H1 (cell line): Measurements from ENCODE around the gene DCTN2. TPM values are rescaled to one million over a fixed set of nuclear protein-coding genes. Genes with fewer than 3 reads are reported as not detected.

Experiments used
- CTCF ChIA-PET: fragments of 300-600 bp; sonication (Branson Sonifier 250); formaldehyde crosslinking; loops from one replicate; lab custom pipeline; 2021; ENCODE audit not compliant: partially characterized antibody; lab: Charles Lee
- POLR2A ChIA-PET: fragments of 300-600 bp; sonication (Branson Sonifier 250); formaldehyde crosslinking; loops from one replicate; lab custom pipeline; 2021; ENCODE audit warnings: inconsistent platforms; ENCODE audit not compliant: partially characterized antibody; lab: Charles Lee
- DNase-seq, 2 experiments: peaks; one replicate each; pipeline versions ENCODE4 v3.0.0 to v3.0.0-alpha.2; 2010 to 2022; ENCODE audit warnings: low spot score in 2 of 2, low read depth in 1 of 2, mixed read lengths in 1 of 2
- FAIRE-seq: peaks from 2 replicates; lab custom pipeline; 2011; peaks lifted over from hg19 to GRCh38; lab: Jason Lieb, UNC
- H2AFZ ChIP-seq: 2 replicates; pipeline ENCODE4 v1.8.1; 2012; ENCODE audit warnings: low read length, inconsistent platforms
- H2AK5ac ChIP-seq: 2 replicates; pipeline ENCODE4 v1.6.1; 2013; ENCODE audit warnings: low read depth, low read length
- H2BK120ac ChIP-seq: replicated peaks from 2 replicates; pipeline ENCODE3; 2013; ENCODE audit warnings: low read depth, low read length, inconsistent platforms
- H2BK12ac ChIP-seq: 2 replicates; pipeline ENCODE4 v1.6.1; 2013; ENCODE audit warnings: low read depth, low read length
- H2BK15ac ChIP-seq: 2 replicates; pipeline ENCODE4 v1.6.1; 2013; ENCODE audit warnings: low read length
- H2BK20ac ChIP-seq: 2 replicates; pipeline ENCODE4 v1.6.1; 2013; ENCODE audit warnings: low read length
- H2BK5ac ChIP-seq: 2 replicates; pipeline ENCODE4 v1.6.1; 2013; ENCODE audit warnings: low read depth, low read length
- H3K14ac ChIP-seq: 2 replicates; pipeline ENCODE4 v1.6.1; 2013; ENCODE audit warnings: inconsistent platforms; ENCODE audit not compliant: insufficient read length
- H3K18ac ChIP-seq: 2 replicates; pipeline ENCODE4 v1.6.1; 2013; ENCODE audit warnings: low read length; ENCODE audit errors: extremely low read depth
- H3K23ac ChIP-seq: 2 replicates; pipeline ENCODE4 v1.6.1; 2013; ENCODE audit warnings: inconsistent platforms; ENCODE audit not compliant: insufficient read length
- H3K23me2 ChIP-seq: 2 replicates; pipeline ENCODE4 v1.6.1; 2013; ENCODE audit warnings: low read depth, low read length
- H3K27ac ChIP-seq: 2 replicates; pipeline ENCODE4 v1.6.1; 2011; ENCODE audit warnings: low read depth, low read length, inconsistent platforms
- H3K27me3 ChIP-seq, 4 experiments: replicated peaks in 1 of 4; 1 replicate in 1 of 4; 2 replicates in 3 of 4; pipeline versions ENCODE4 v1.6.1 to v1.8.1; 2011 to 2013; ENCODE audit warnings: low read length in 3 of 4, mild to moderate bottlenecking in 3 of 4, inconsistent platforms in 2 of 4, mixed read lengths in 2 of 4, moderate library complexity in 1 of 4; ENCODE audit not compliant: control insufficient read depth in 3 of 4, insufficient read depth in 3 of 4; ENCODE audit errors: extremely low read depth in 1 of 4
- H3K36me3 ChIP-seq, 4 experiments: 2 replicates each; pipeline versions ENCODE4 v1.6.1 to v1.8.1; 2011 to 2013; ENCODE audit warnings: mild to moderate bottlenecking in 4 of 4, low read length in 3 of 4, moderate library complexity in 2 of 4, control low read depth in 1 of 4, inconsistent platforms in 1 of 4; ENCODE audit not compliant: insufficient read depth in 4 of 4, control insufficient read depth in 2 of 4
- H3K4ac ChIP-seq: replicated peaks from 2 replicates; pipeline ENCODE3; 2013; ENCODE audit warnings: low read length, low read depth, mixed read lengths, inconsistent platforms; ENCODE audit not compliant: insufficient read length
- H3K4me1 ChIP-seq, 4 experiments: replicated peaks in 1 of 4; 1 replicate in 1 of 4; 2 replicates in 3 of 4; pipeline versions ENCODE4 v1.6.1 to v1.8.1; 2011 to 2013; ENCODE audit warnings: low read length in 3 of 4, inconsistent platforms in 2 of 4, mixed read lengths in 1 of 4; ENCODE audit not compliant: insufficient read depth in 4 of 4, control insufficient read depth in 3 of 4
- H3K4me2 ChIP-seq, 2 experiments: 2 replicates each; pipeline versions ENCODE4 v1.6.1 to v1.8.1; 2011 to 2013; ENCODE audit warnings: low read depth in 2 of 2, low read length in 2 of 2, control low read depth in 1 of 2, inconsistent platforms in 1 of 2, mild to moderate bottlenecking in 1 of 2; ENCODE audit not compliant: insufficient read depth in 1 of 2
- H3K4me3 ChIP-seq, 4 experiments: fragments of 200-600, 300-600 bp in 1 of 4; sonication (generic), shearing (Covaris generic), sonication (Bioruptor Twin) in 1 of 4; 2 replicates each; pipeline versions ENCODE4 v1.5.1 to v1.8.1; 2011 to 2016; ENCODE audit warnings: low read length in 4 of 4, low read depth in 3 of 4, control low read depth in 2 of 4, inconsistent platforms in 2 of 4, mild to moderate bottlenecking in 2 of 4, mixed read lengths in 1 of 4, moderate library complexity in 1 of 4; ENCODE audit not compliant: insufficient read depth in 2 of 4; ENCODE audit errors: extremely low read depth in 1 of 4
- H3K56ac ChIP-seq: replicated peaks from 2 replicates; pipeline ENCODE3; 2013; ENCODE audit warnings: low read depth, mild to moderate bottlenecking, mixed read lengths, low read length, inconsistent platforms; ENCODE audit not compliant: insufficient read length
- H3K79me1 ChIP-seq: 2 replicates; pipeline ENCODE4 v1.6.1; 2013; ENCODE audit warnings: low read depth, low read length, control low read depth
- H3K79me2 ChIP-seq, 2 experiments: 2 replicates each; pipeline versions ENCODE4 v1.6.1 to v1.8.1; 2012 to 2013; ENCODE audit warnings: low read length in 2 of 2, mild to moderate bottlenecking in 2 of 2, inconsistent platforms in 1 of 2; ENCODE audit not compliant: insufficient read depth in 2 of 2, control insufficient read depth in 1 of 2
- H3K9ac ChIP-seq, 4 experiments: replicated peaks in 1 of 4; 1 replicate in 1 of 4; 2 replicates in 3 of 4; pipeline versions ENCODE4 v1.6.1 to v1.8.1; 2011 to 2013; ENCODE audit warnings: low read depth in 3 of 4, low read length in 3 of 4, control low read depth in 2 of 4, mild to moderate bottlenecking in 2 of 4, moderate library complexity in 2 of 4, inconsistent platforms in 1 of 4; ENCODE audit errors: extremely low read depth in 1 of 4
- H3K9me3 ChIP-seq, 2 experiments: 2 replicates each; pipeline versions ENCODE4 v1.6.1 to v1.8.1; 2012 to 2013; ENCODE audit warnings: mild to moderate bottlenecking in 2 of 2, moderate library complexity in 2 of 2, control low read depth in 1 of 2, inconsistent platforms in 1 of 2, low read depth in 1 of 2, low read length in 1 of 2, mixed read lengths in 1 of 2; ENCODE audit not compliant: insufficient read depth in 2 of 2
- H4K20me1 ChIP-seq, 2 experiments: replicated peaks in 1 of 2; 2 replicates each; pipeline versions ENCODE3 to v1.8.1; 2011 to 2013; ENCODE audit warnings: inconsistent platforms in 2 of 2, low read length in 2 of 2, mild to moderate bottlenecking in 1 of 2; ENCODE audit not compliant: insufficient read depth in 2 of 2, control insufficient read depth in 1 of 2
- H4K5ac ChIP-seq: 2 replicates; pipeline ENCODE4 v1.6.1; 2013; ENCODE audit warnings: low read length, low read depth, mixed read lengths, inconsistent platforms; ENCODE audit not compliant: insufficient read length
- H4K8ac ChIP-seq: 2 replicates; pipeline ENCODE4 v1.8.0; 2013; ENCODE audit warnings: mild to moderate bottlenecking, moderate library complexity, low read length, inconsistent platforms; ENCODE audit not compliant: insufficient read depth; ENCODE audit errors: extremely low read depth
- H4K91ac ChIP-seq: replicated peaks from 2 replicates; pipeline ENCODE3; 2013; ENCODE audit warnings: low read length, mixed read lengths, inconsistent platforms; ENCODE audit not compliant: insufficient read length
- CBX5 ChIP-seq: fragments of 300-800, 300-1000 bp; sonication (generic); IDR thresholded peaks from 2 replicates; pipeline ENCODE4 v1.7.1; 2016; ENCODE audit warnings: antibody characterized with exemption, low read length, low read depth
- CREB1 ChIP-seq: IDR thresholded peaks from 2 replicates; pipeline ENCODE4 v1.6.1; 2012; ENCODE audit warnings: inconsistent platforms
- CTBP2 ChIP-seq: IDR thresholded peaks from 2 replicates; pipeline ENCODE4 v1.7.0; 2011; ENCODE audit warnings: borderline replicate concordance, mild to moderate bottlenecking, moderate library complexity, mixed read lengths, low read length; ENCODE audit not compliant: insufficient read depth, insufficient read length
- E2F6 ChIP-seq: IDR thresholded peaks from 2 replicates; pipeline ENCODE4 v1.6.1; 2012; ENCODE audit warnings: inconsistent platforms
- GTF2F1 ChIP-seq: IDR thresholded peaks from 2 replicates; pipeline ENCODE4 v1.6.1; 2012; ENCODE audit warnings: low read depth, low read length, improper control_type of control experiment, borderline replicate concordance
- KDM4A ChIP-seq: IDR thresholded peaks from one replicate; pipeline ENCODE4 v1.7.1; 2012; ENCODE audit warnings: low read depth, mild to moderate bottlenecking, moderate library complexity, low read length, inconsistent platforms; ENCODE audit not compliant: severe bottlenecking
- KDM5A ChIP-seq: fragments of 200-600 bp; IDR thresholded peaks from 2 replicates; pipeline ENCODE4 v1.7.1; 2012; ENCODE audit warnings: mild to moderate bottlenecking, low read length, inconsistent platforms, mixed read lengths
- RFX5 ChIP-seq: IDR thresholded peaks from 2 replicates; pipeline ENCODE4 v1.6.1; 2011; ENCODE audit warnings: low read depth, low read length, improper control_type of control experiment, borderline replicate concordance
- SP4 ChIP-seq: IDR thresholded peaks from 2 replicates; pipeline ENCODE4 v1.6.1; 2012; ENCODE audit warnings: low read length, inconsistent platforms
- TAF1 ChIP-seq: IDR thresholded peaks from 2 replicates; pipeline ENCODE4 v1.6.1; 2011; ENCODE audit warnings: mild to moderate bottlenecking, low read depth, low read length
- TBP ChIP-seq: IDR thresholded peaks from 2 replicates; pipeline ENCODE4 v1.6.1; 2011; ENCODE audit warnings: low read depth, low read length, improper control_type of control experiment
- USF2 ChIP-seq: IDR thresholded peaks from 2 replicates; pipeline ENCODE4 v1.6.1; 2011; ENCODE audit warnings: low read length, improper control_type of control experiment
- WGBS, 2 experiments: shearing (Covaris generic) in 1 of 2; methylation state at CpG; one replicate each; pipeline versions ENCODE4 v1.1.6 to v1.1.7; 2013 to 2015; ENCODE audit warnings: low lambda C conversion rate in 2 of 2, mixed read lengths in 2 of 2, inconsistent platforms in 1 of 2, low coverage in 1 of 2, missing lambda C conversion rate in 1 of 2; ENCODE audit not compliant: insufficient replicate concordance in 2 of 2, insufficient coverage in 1 of 2, insufficient read length in 1 of 2; ENCODE audit errors: extremely low coverage in 1 of 2, missing lambda C conversion rate in 1 of 2; 5-methylcytosine and 5-hydroxymethylcytosine counted together
- polyA plus RNA-seq, 7 experiments: library from polyadenylated mRNA; depleted of rRNA in 3 of 7; stranded (reverse) in 5 of 7; unstranded in 2 of 7; fragments of >200 nt in 5 of 7; fragments of 200-250 nt in 2 of 7; gene quantifications; 1 replicate in 5 of 7; 2 replicates in 1 of 7; 4 replicates in 1 of 7; pipeline versions ENCODE4 v1.2.1 to v1.2.3, GENCODE V29; 2011 to 2013; ENCODE audit warnings: missing spikeins in 2 of 7, mixed read lengths in 2 of 7
- total RNA-seq: library from RNA; stranded (reverse); fragmentation: NEBNext Ultra II Directional; extraction: Animal tissue kit (Norgen Biotek cat#: 25700); gene quantifications from 2 replicates; pipeline ENCODE4 v1.2.1, GENCODE V29; 2021

Gene DCTN2
- total and polyA plus RNA-seq, 2 of the 8 experiments (the other 6 are each of a cell fraction or from before 2014, with no cell fraction given): 90.3 to 91.9 TPM

- H3K4ac ChIP-seq: no peak overlapping the region
- peaks cover 14 to 75% (median 54%) of the 10 kb centered on the region in 4 experiments; a peak in 7 of 8 replicates for H3K36me3 ChIP-seq
- FAIRE-seq: no peak
- no peak for TF ChIP-seq RFX5
- no peak for TF ChIP-seq TBP
- no peak for TF ChIP-seq CREB1
- TF ChIP-seq KDM4A: no peak
- TF ChIP-seq E2F6: no peak
- no peak for TF ChIP-seq TAF1
- no peak for TF ChIP-seq SP4
- no peak for TF ChIP-seq CTBP2
- no peak for TF ChIP-seq CBX5
- no peak for TF ChIP-seq USF2
- TF ChIP-seq GTF2F1: no peak
- no peak for TF ChIP-seq KDM5A
Measured at GRCh38 chr12:57531836-57532235, 15.2 kb downstream of the DCTN2 start.

More at GRCh38 chr12:57531836-57532235, 15.2 kb downstream of the DCTN2 start:
- Histone ChIP-seq H3K4me3 (no peak overlapping the region), H3K27ac (no peak overlapping the region), H3K23ac (no peak overlapping the region), H3K14ac (no peak overlapping the region), H3K4me1 (peaks cover 0 to 2% (median 0%) of the 10 kb centered on the region in 4 experiments; a peak in 1 of 7 replicates), H3K56ac (no peak overlapping the region), H4K5ac (no peak overlapping the region), H4K8ac (no peak overlapping the region), H3K4me2 (no peak overlapping the region), H2AK5ac (no peak overlapping the region), H3K27me3 (peaks cover 0 to 1% (median 0%) of the 10 kb centered on the region in 4 experiments; a peak in 1 of 7 replicates), H3K9me3 (no peaks in the 10 kb centered on the region), H3K18ac (no peak overlapping the region), H4K20me1 (peaks cover 1 to 8% of the 10 kb centered on the region in 2 experiments), H2BK5ac (no peak overlapping the region), H2AFZ (no peak overlapping the region), H3K79me2 (no peaks in the 10 kb centered on the region), H3K9ac (no peak overlapping the region), H2BK20ac (no peak overlapping the region), H4K91ac (no peak overlapping the region), H2BK15ac (no peak overlapping the region), H2BK120ac (no peak overlapping the region), H3K23me2 (no peaks in the 10 kb centered on the region), H3K79me1 (no peaks in the 10 kb centered on the region), H2BK12ac (no peak overlapping the region)
- CTCF ChIA-PET: interaction anchor here (0.6 to 2.0 kb wide), 7 partner anchors 9 to 407 kb away, joined by 3 to 7 read pairs (median 4); partner anchors contain the start of genes DCTN2 and MBD6
- POLR2A ChIA-PET: interaction anchor here (1.0 to 8.9 kb wide), 7 partner anchors 8 to 40 kb away, joined by 3 to 65 read pairs (median 12); partner anchors contain the start of genes DCTN2, DDIT3 and MBD6
- DNase-seq: no peak
- 100% methylated on average over 1 of the region's 1 CpG; no CpG with 5 or more reads in 1 of the 2 experiments for WGBS, 2 experiments
